Measurements from ENCODE around the gene TADA3.

The TADA3 gene

GRCh38 chr3:9760779-9761505, 31.3 kb downstream of the TADA3 start:
- no peak for DNase-seq (ENCODE audit: low read depth)

GRCh38 chr3:9757427-9757826, 34.8 kb downstream of the TADA3 start:
- DNase-seq (ENCODE audit: low read depth): no peak

GRCh38 chr3:9754678-9755077, 37.6 kb downstream of the TADA3 start:
- no peak for DNase-seq (ENCODE audit: low read depth)

GRCh38 chr3:9750556-9751411, 41.5 kb downstream of the TADA3 start:
- DNase-seq (ENCODE audit: low read depth): no peak

- DNase-seq (ENCODE audit: low read depth): peak; percentile 97
These were observed 42.4 kb downstream of the TADA3 start, which contains the start of gene OGG1 for GRCh38 chr3:9749645-9750555. Gene OGG1, plus strand, starts transcription at chr3:9749952. Its CDS starts 335 bp downstream, at chr3:9750287.

GRCh38 chr3:9749296-9749644, 43.0 kb downstream of the TADA3 start:
- DNase-seq (ENCODE audit: low read depth): no peak

GRCh38 chr3:9748031-9748430, 44.2 kb downstream of the TADA3 start:
- no peak for DNase-seq (ENCODE audit: low read depth)

- DNase-seq (ENCODE audit: low read depth): peak; percentile 47
These were observed 45.0 kb downstream of the TADA3 start for GRCh38 chr3:9747267-9747666.

GRCh38 chr3:9746330-9746729, 45.9 kb downstream of the TADA3 start:
- DNase-seq (ENCODE audit: low read depth): no peak

- DNase-seq (ENCODE audit: low read depth): no peak
These were observed 46.8 kb downstream of the TADA3 start for GRCh38 chr3:9745521-9745920.

GRCh38 chr3:9744162-9744561, 48.1 kb downstream of the TADA3 start:
- DNase-seq (ENCODE audit: low read depth): no peak

- no peak for DNase-seq (ENCODE audit: low read depth)
These were observed 48.7 kb downstream of the TADA3 start for GRCh38 chr3:9743548-9743947.

GRCh38 chr3:9742560-9742959, 49.7 kb downstream of the TADA3 start:
- no peak for DNase-seq (ENCODE audit: low read depth)

GRCh38 chr3:9739181-9739580, 53.1 kb downstream of the TADA3 start:
- DNase-seq (ENCODE audit: low read depth): no peak

GRCh38 chr3:9736831-9737230, 55.4 kb downstream of the TADA3 start:
- DNase-seq (ENCODE audit: low read depth): no peak

- DNase-seq (ENCODE audit: low read depth): no peak
These were observed 59.5 kb downstream of the TADA3 start for GRCh38 chr3:9732740-9733115.

- DNase-seq (ENCODE audit: low read depth): no peak
These were observed 60.1 kb downstream of the TADA3 start for GRCh38 chr3:9732080-9732739.

GRCh38 chr3:9731206-9732079, 60.8 kb downstream of the TADA3 start, which contains the start of gene BRPF1:
Gene BRPF1, plus strand, starts transcription at chr3:9731735. Its CDS starts 2,406 bp downstream, at chr3:9734141.
- peak; percentile 98 for DNase-seq (ENCODE audit: low read depth)

- no peak for DNase-seq (ENCODE audit: low read depth)
These were observed 61.5 kb downstream of the TADA3 start for GRCh38 chr3:9730657-9731205.
